IPS-11a (cell line): ENCODE measurements around the gene CALM3.
"Not testable (repeated sequence)": the region's sequence is repeated elsewhere in the genome, so short reads cannot be mapped to it uniquely, and the experiment has no call there.

Experiments
- H3K4me3 ChIP-seq: one replicate; pipeline ENCODE4 v1.5.1; 2013; ENCODE audit warnings: low read depth, low read length, control low read depth

Gene CALM3

GRCh38 chr19:46601318-46602224 lies at the start of gene CALM3:
TSS of gene CALM3 (plus strand) at chr19:46601330. CDS start at chr19:46601435, 105 bp downstream.
- peak within 1 kb of the TSS; percentile 86 for H3K4me3 ChIP-seq

- H3K4me3 ChIP-seq, result no peak overlapping the region
Observed at GRCh38 chr19:46552891-46553290, 48.2 kb upstream of the CALM3 start.

- H3K4me3 ChIP-seq, result no peak overlapping the region
Observed at GRCh38 chr19:46554161-46554560, 47.0 kb upstream of the CALM3 start.

GRCh38 chr19:46555628-46556280 lies 45.4 kb upstream of the CALM3 start:
- H3K4me3 ChIP-seq, result no peak overlapping the region

GRCh38 chr19:46556471-46556870 lies 44.7 kb upstream of the CALM3 start:
- not testable (repeated sequence) for H3K4me3 ChIP-seq

GRCh38 chr19:46559203-46559602 lies 41.9 kb upstream of the CALM3 start:
- no peak overlapping the region for H3K4me3 ChIP-seq

- not testable (repeated sequence) for H3K4me3 ChIP-seq
Observed at GRCh38 chr19:46559675-46560074, 41.5 kb upstream of the CALM3 start.

- no peak overlapping the region for H3K4me3 ChIP-seq
Observed at GRCh38 chr19:46564701-46565100, 36.4 kb upstream of the CALM3 start.

GRCh38 chr19:46571495-46571894 lies 29.6 kb upstream of the CALM3 start:
- H3K4me3 ChIP-seq, result no peak overlapping the region

- no peak overlapping the region for H3K4me3 ChIP-seq
Observed at GRCh38 chr19:46573679-46574498, 27.2 kb upstream of the CALM3 start.

GRCh38 chr19:46574533-46574932 lies 26.6 kb upstream of the CALM3 start:
- no peak overlapping the region for H3K4me3 ChIP-seq

- H3K4me3 ChIP-seq, result no peak overlapping the region
Observed at GRCh38 chr19:46578450-46578849, 22.7 kb upstream of the CALM3 start.

GRCh38 chr19:46579361-46579879 lies 21.7 kb upstream of the CALM3 start:
- H3K4me3 ChIP-seq, result no peak overlapping the region

GRCh38 chr19:46580247-46580646 lies 20.9 kb upstream of the CALM3 start:
- no peak overlapping the region for H3K4me3 ChIP-seq

- no peak overlapping the region for H3K4me3 ChIP-seq
Observed at GRCh38 chr19:46585539-46585938, 15.6 kb upstream of the CALM3 start.

GRCh38 chr19:46586294-46586693 lies 14.8 kb upstream of the CALM3 start:
- no peak overlapping the region for H3K4me3 ChIP-seq

- no peak overlapping the region for H3K4me3 ChIP-seq
Observed at GRCh38 chr19:46587861-46588260, 13.3 kb upstream of the CALM3 start.

GRCh38 chr19:46591254-46591653 lies 9.9 kb upstream of the CALM3 start:
- no peak overlapping the region for H3K4me3 ChIP-seq

GRCh38 chr19:46591870-46592269 lies 9.3 kb upstream of the CALM3 start:
- H3K4me3 ChIP-seq, result no peak overlapping the region

GRCh38 chr19:46596008-46596407 lies 5.1 kb upstream of the CALM3 start:
- no peak overlapping the region for H3K4me3 ChIP-seq

- H3K4me3 ChIP-seq, result no peak overlapping the region
Observed at GRCh38 chr19:46598372-46598917, 2.7 kb upstream of the CALM3 start.
